ENCODE results near the gene FCRLB. TPM values are rescaled to one million over a fixed set of nuclear protein-coding genes. Genes with fewer than 3 reads are reported as not detected.
"Not testable (repeated sequence)": the region's sequence is repeated elsewhere in the genome, so short reads cannot be mapped to it uniquely, and the experiment has no call there.

Gene FCRLB
- total RNA-seq, 1 donor from 2014 or later, result 0.34 TPM

- Mint-ChIP-seq H3K4me3 (ENCODE audit: unreplicated experiment) (no peak overlapping the region), H3K36me3 (ENCODE audit: unreplicated experiment) (no peaks in the 10 kb centered on the region), H3K9me3 (ENCODE audit: unreplicated experiment) (peaks cover 2% of the 10 kb centered on the region), H3K27ac (ENCODE audit: unreplicated experiment) (no peak overlapping the region), H3K27me3 (ENCODE audit: unreplicated experiment) (peaks cover 12% of the 10 kb centered on the region), H3K4me1 (ENCODE audit: low read depth, unreplicated experiment) (peaks cover 5% of the 10 kb centered on the region)
- TF ChIP-seq, protein P1, sequence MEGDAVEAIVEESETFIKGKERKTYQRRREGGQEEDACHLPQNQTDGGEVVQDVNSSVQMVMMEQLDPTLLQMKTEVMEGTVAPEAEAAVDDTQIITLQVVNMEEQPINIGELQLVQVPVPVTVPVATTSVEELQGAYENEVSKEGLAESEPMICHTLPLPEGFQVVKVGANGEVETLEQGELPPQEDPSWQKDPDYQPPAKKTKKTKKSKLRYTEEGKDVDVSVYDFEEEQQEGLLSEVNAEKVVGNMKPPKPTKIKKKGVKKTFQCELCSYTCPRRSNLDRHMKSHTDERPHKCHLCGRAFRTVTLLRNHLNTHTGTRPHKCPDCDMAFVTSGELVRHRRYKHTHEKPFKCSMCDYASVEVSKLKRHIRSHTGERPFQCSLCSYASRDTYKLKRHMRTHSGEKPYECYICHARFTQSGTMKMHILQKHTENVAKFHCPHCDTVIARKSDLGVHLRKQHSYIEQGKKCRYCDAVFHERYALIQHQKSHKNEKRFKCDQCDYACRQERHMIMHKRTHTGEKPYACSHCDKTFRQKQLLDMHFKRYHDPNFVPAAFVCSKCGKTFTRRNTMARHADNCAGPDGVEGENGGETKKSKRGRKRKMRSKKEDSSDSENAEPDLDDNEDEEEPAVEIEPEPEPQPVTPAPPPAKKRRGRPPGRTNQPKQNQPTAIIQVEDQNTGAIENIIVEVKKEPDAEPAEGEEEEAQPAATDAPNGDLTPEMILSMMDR (IDR thresholded peaks at IDR 0.05; ENCODE audit: partially characterized antibody, unreplicated experiment), result no peak
- no peak for DNase-seq
Measured at GRCh38 chr1:161721738-161722343, 497 bp downstream of the FCRLB start.

- DNase-seq, result no peak
- H3K4me1 Mint-ChIP-seq (ENCODE audit: low read depth, unreplicated experiment), result peaks cover 5% of the 10 kb centered on the region
- H3K27ac Mint-ChIP-seq (ENCODE audit: unreplicated experiment), result no peak overlapping the region
- no peaks in the 10 kb centered on the region for H3K36me3 Mint-ChIP-seq (ENCODE audit: unreplicated experiment)
- no peak overlapping the region for H3K4me3 Mint-ChIP-seq (ENCODE audit: unreplicated experiment)
- TF ChIP-seq, protein P1 (IDR thresholded peaks at IDR 0.05; ENCODE audit: partially characterized antibody, unreplicated experiment), result no peak
- peaks cover 12% of the 10 kb centered on the region for H3K27me3 Mint-ChIP-seq (ENCODE audit: unreplicated experiment)
- peaks cover 2% of the 10 kb centered on the region for H3K9me3 Mint-ChIP-seq (ENCODE audit: unreplicated experiment)
Measured at GRCh38 chr1:161722406-161722805, 1.1 kb downstream of the FCRLB start.

- H3K27ac Mint-ChIP-seq (ENCODE audit: unreplicated experiment), result no peak overlapping the region
- TF ChIP-seq, protein P1 (IDR thresholded peaks at IDR 0.05; ENCODE audit: partially characterized antibody, unreplicated experiment), result no peak
- no peak overlapping the region for H3K4me3 Mint-ChIP-seq (ENCODE audit: unreplicated experiment)
- DNase-seq, result no peak
- peaks cover 5% of the 10 kb centered on the region for H3K9me3 Mint-ChIP-seq (ENCODE audit: unreplicated experiment)
- peaks cover 5% of the 10 kb centered on the region for H3K4me1 Mint-ChIP-seq (ENCODE audit: low read depth, unreplicated experiment)
- no peaks in the 10 kb centered on the region for H3K36me3 Mint-ChIP-seq (ENCODE audit: unreplicated experiment)
- H3K27me3 Mint-ChIP-seq (ENCODE audit: unreplicated experiment), result peaks cover 14% of the 10 kb centered on the region
Measured at GRCh38 chr1:161723459-161724141, 2.3 kb downstream of the FCRLB start.

- Mint-ChIP-seq H3K4me3 (ENCODE audit: unreplicated experiment) (peak overlapping the region; percentile 95), H3K27me3 (ENCODE audit: unreplicated experiment) (peaks cover 12% of the 10 kb centered on the region)
- DNase-seq; H3K27ac Mint-ChIP-seq (ENCODE audit: unreplicated experiment); H3K36me3 Mint-ChIP-seq (ENCODE audit: unreplicated experiment); H3K4me1 Mint-ChIP-seq (ENCODE audit: low read depth, unreplicated experiment); H3K9me3 Mint-ChIP-seq (ENCODE audit: unreplicated experiment): not testable (repeated sequence)
Measured at GRCh38 chr1:161725258-161725907, 4.0 kb downstream of the FCRLB start.

DNA sequence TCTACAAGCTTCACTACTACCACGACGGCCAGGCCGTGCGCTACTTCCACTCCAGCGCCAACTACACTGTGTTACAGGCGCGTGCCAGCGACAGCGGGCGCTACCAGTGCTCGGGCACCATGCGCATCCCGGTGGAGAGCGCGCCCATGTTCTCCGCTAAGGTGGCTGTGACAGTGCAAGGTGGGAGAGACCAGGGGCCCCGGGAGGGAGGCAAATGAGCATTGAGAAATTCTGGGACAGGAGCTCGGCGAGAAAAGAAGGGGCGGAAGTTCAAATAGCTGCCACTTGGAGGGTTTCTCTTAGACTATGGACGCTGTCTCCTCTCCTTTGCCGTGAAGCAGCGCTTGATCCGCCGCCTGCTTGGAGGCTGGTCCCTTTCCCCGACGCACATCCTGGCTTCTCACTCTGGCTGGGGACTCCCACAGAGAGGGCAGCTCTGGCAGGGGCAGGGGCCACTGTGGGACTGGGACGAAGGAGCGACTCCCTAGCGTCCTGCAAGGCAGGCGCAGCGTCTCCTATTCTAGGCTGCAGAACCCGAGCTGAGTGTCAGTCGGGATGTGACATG, 4.6 kb downstream of the FCRLB start:
- peak; percentile 57 for DNase-seq
- TF ChIP-seq, protein P1 (IDR thresholded peaks at IDR 0.05; ENCODE audit: partially characterized antibody, unreplicated experiment), result peak; percentile 22
- Mint-ChIP-seq H3K36me3 (ENCODE audit: unreplicated experiment) (no peaks in the 10 kb centered on the region), H3K9me3 (ENCODE audit: unreplicated experiment) (peaks cover 5% of the 10 kb centered on the region), H3K4me3 (ENCODE audit: unreplicated experiment) (peak overlapping the region; percentile 95), H3K27me3 (ENCODE audit: unreplicated experiment) (peaks cover 12% of the 10 kb centered on the region), H3K27ac (ENCODE audit: unreplicated experiment) (no peak overlapping the region), H3K4me1 (ENCODE audit: low read depth, unreplicated experiment) (peaks cover 5% of the 10 kb centered on the region)
